GM12878 (cell line): ENCODE data around the gene TNFRSF8.
A peak's percentile ranks its signal among the peaks of the same experiment; 100 is the strongest.

ENCODE experiments used
- CBX5 ChIP-seq: sonication (generic); IDR thresholded peaks from 2 replicates; pipeline ENCODE4 v1.6.1; 2016; ENCODE audit warnings: low read depth, moderate library complexity, mild to moderate bottlenecking, inconsistent platforms
- CREB1 ChIP-seq: IDR thresholded peaks from 2 replicates; pipeline ENCODE4 v1.6.1; 2012; ENCODE audit warnings: low read depth, mild to moderate bottlenecking, inconsistent platforms
- CTCF ChIP-seq, 3 experiments: IDR thresholded peaks in 2 of 3; conservative IDR thresholded peaks in 1 of 3; 2 replicates each; pipeline ENCODE4 v1.5.1; 2011; ENCODE audit warnings: low read depth in 3 of 3, low read length in 3 of 3, mild to moderate bottlenecking in 3 of 3, control low read depth in 2 of 3, moderate library complexity in 2 of 3, inconsistent platforms in 1 of 3, mixed read lengths in 1 of 3; ENCODE audit not compliant: control insufficient read depth in 2 of 3, insufficient read depth in 1 of 3; ENCODE audit errors: extremely low read depth in 1 of 3
- FOXK2 ChIP-seq: fragments of 450-650 bp; IDR thresholded peaks from 2 replicates; pipeline ENCODE4 v1.6.1; 2017; ENCODE audit warnings: mild to moderate bottlenecking, moderate library complexity
- HDAC6 ChIP-seq: fragments of 200-600 bp; sonication (generic); IDR thresholded peaks from one replicate; pipeline ENCODE4 v1.8.0; 2017; ENCODE audit warnings: antibody characterized with exemption; ENCODE audit not compliant: unreplicated experiment
- IKZF2 ChIP-seq, 2 experiments: fragments of 450-650 bp; IDR thresholded peaks; 2 replicates each; pipeline ENCODE4 v1.6.1; 2017; ENCODE audit warnings: mild to moderate bottlenecking in 2 of 2, moderate library complexity in 2 of 2
- LARP7 ChIP-seq: fragments of 450-650 bp; IDR thresholded peaks from 2 replicates; pipeline ENCODE4 v1.6.1; 2017; ENCODE audit warnings: mild to moderate bottlenecking
- MTA3 ChIP-seq: IDR thresholded peaks from 2 replicates; pipeline ENCODE4 v1.6.1; 2012; ENCODE audit warnings: low read length, inconsistent platforms, borderline replicate concordance
- POLR2A ChIP-seq: IDR thresholded peaks from 2 replicates; pipeline ENCODE4 v1.6.1; 2011; ENCODE audit warnings: low read depth, mild to moderate bottlenecking, low read length
- POLR2AphosphoS5 ChIP-seq: IDR thresholded peaks from 2 replicates; pipeline ENCODE4 v1.6.1; 2011; ENCODE audit warnings: mild to moderate bottlenecking, low read length, inconsistent platforms
- RFX5 ChIP-seq: IDR thresholded peaks from 2 replicates; pipeline ENCODE4 v1.6.1; 2011; ENCODE audit warnings: low read depth, low read length, improper control_type of control experiment
- TAF1 ChIP-seq: IDR thresholded peaks from 2 replicates; pipeline ENCODE4 v1.6.1; 2011; ENCODE audit warnings: mild to moderate bottlenecking, low read depth, low read length, borderline replicate concordance
- USF2 ChIP-seq: IDR thresholded peaks from 2 replicates; pipeline ENCODE4 v1.6.1; 2011; ENCODE audit warnings: low read depth, low read length, improper control_type of control experiment, borderline replicate concordance

DNA sequence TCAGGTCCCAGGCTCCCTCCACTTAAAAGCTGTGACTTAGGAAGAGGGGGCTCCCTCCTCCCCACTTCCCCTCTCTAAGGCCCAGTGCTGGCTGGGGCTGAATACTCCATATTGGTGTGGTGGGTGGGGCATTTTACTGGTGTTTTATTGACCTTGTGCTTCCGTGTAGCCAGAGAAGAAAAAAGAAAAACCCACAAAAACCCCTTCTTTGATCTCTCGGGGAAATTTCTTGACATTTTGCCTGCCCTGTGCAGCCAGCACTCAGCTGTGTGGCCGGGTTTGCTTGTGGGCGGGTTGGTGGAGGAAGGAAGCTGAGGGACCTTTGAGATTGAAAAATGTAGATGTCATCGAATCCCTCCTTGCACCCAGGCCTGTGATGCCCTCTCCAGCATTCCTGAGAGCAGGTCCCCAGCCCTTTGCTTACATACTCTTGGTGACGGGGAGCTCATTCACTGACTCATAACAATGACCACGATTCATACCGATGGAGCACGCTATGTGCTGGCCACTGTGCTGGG lies 24.8 kb downstream of the TNFRSF8 start:
- 0 out of 2 replicates have a peak, but pooled peaks have one; percentile 11 for TF ChIP-seq TAF1
- TF ChIP-seq CTCF (IDR thresholded peaks at IDR 0.05 in 2 of 3, conservative IDR thresholded peaks at IDR 0.05 in 1 of 3; ENCODE audit: control insufficient read depth in 2 of 3, extremely low read depth in 1 of 3, insufficient read depth in 1 of 3, low read depth in 3 of 3, low read length in 3 of 3) = no peak
- TF ChIP-seq HDAC6 = no peak
- TF ChIP-seq USF2 = no peak
- peak; percentile 58 to 62 for TF ChIP-seq IKZF2 (IDR thresholded peaks at IDR 0.05)
- peak; percentile 49; the same call in 1 of the 2 replicates for TF ChIP-seq POLR2AphosphoS5
- TF ChIP-seq CBX5 = peak; percentile 71; the same call in 1 of the 2 replicates
- no peak for TF ChIP-seq MTA3
- no peak for TF ChIP-seq LARP7
- no peak for TF ChIP-seq FOXK2
- no peak for TF ChIP-seq POLR2A
- TF ChIP-seq CREB1 = no peak
- no peak for TF ChIP-seq RFX5
